ENCODE results near the gene ENTPD8. TPM values are rescaled to one million over a fixed set of nuclear protein-coding genes. Genes with fewer than 3 reads are reported as not detected.
A peak's percentile ranks its signal among the peaks of the same experiment; 100 is the strongest.

ENTPD8 gene
- total and polyA plus RNA-seq, 2 donors (not counting 1 experiment from before 2014, with no cell fraction given), result under 0.01 TPM; not detected in 1

GRCh38 chr9:137409515-137409914, 31.6 kb downstream of the ENTPD8 start:
- Histone ChIP-seq H3K27me3 (ENCODE audit: control insufficient read depth, insufficient read depth, low read length) (no peaks in the 10 kb centered on the region), H3K4me3 (replicated peaks in 1 of 4; ENCODE audit: control extremely low read depth in 1 of 4, insufficient read depth in 1 of 4, low read depth in 3 of 4, low read length in 4 of 4) (no peak overlapping the region), H2AFZ (ENCODE audit: low read length) (no peak overlapping the region), H3K9me3 (ENCODE audit: control insufficient read depth, insufficient read depth, low read depth, low read length) (no peaks in the 10 kb centered on the region), H3K4me1 (ENCODE audit: control insufficient read depth, extremely low read depth, insufficient read depth, low read length) (peaks cover 19% of the 10 kb centered on the region), H3K27ac (ENCODE audit: insufficient read depth, low read length) (no peak overlapping the region), H3K79me2 (ENCODE audit: control insufficient read depth, insufficient read depth, low read length) (no peaks in the 10 kb centered on the region), H3K9ac (ENCODE audit: insufficient read depth, low read length) (no peak overlapping the region), H4K20me1 (ENCODE audit: control insufficient read depth, extremely low read depth, insufficient read depth, low read length) (no peaks in the 10 kb centered on the region), H3K36me3 (ENCODE audit: control insufficient read depth, insufficient read depth, low read length) (no peaks in the 10 kb centered on the region), H3K4me2 (ENCODE audit: extremely low read depth, insufficient read depth, low read length) (no peak overlapping the region)
- no peak for TF ChIP-seq CTCF (conservative IDR thresholded peaks at IDR 0.05 in 1 of 2, IDR thresholded peaks at IDR 0.05 in 1 of 2; ENCODE audit: low read depth in 1 of 2, low read length in 2 of 2)
- no peak for TF ChIP-seq EZH2 (IDR thresholded peaks at IDR 0.05; ENCODE audit: low read length, missing control alignments)
- DNase-seq (ENCODE audit: low read depth in 2 of 2), result no peak

GRCh38 chr9:137408651-137409405, 32.3 kb downstream of the ENTPD8 start:
- TF ChIP-seq CTCF (conservative IDR thresholded peaks at IDR 0.05 in 1 of 2, IDR thresholded peaks at IDR 0.05 in 1 of 2; ENCODE audit: low read depth in 1 of 2, low read length in 2 of 2), result no peak
- no peak for TF ChIP-seq EZH2 (IDR thresholded peaks at IDR 0.05; ENCODE audit: low read length, missing control alignments)
- no peak for DNase-seq (ENCODE audit: low read depth in 2 of 2)

GRCh38 chr9:137407590-137408300, 33.4 kb downstream of the ENTPD8 start:
- Histone ChIP-seq H2AFZ (ENCODE audit: low read length) (no peak overlapping the region), H3K4me2 (ENCODE audit: extremely low read depth, insufficient read depth, low read length) (peak overlapping the region; percentile 13), H3K27ac (ENCODE audit: insufficient read depth, low read length) (no peak overlapping the region), H3K36me3 (ENCODE audit: control insufficient read depth, insufficient read depth, low read length) (no peaks in the 10 kb centered on the region), H4K20me1 (ENCODE audit: control insufficient read depth, extremely low read depth, insufficient read depth, low read length) (no peaks in the 10 kb centered on the region), H3K9me3 (ENCODE audit: control insufficient read depth, insufficient read depth, low read depth, low read length) (no peaks in the 10 kb centered on the region), H3K4me1 (ENCODE audit: control insufficient read depth, extremely low read depth, insufficient read depth, low read length) (peaks cover 17% of the 10 kb centered on the region), H3K79me2 (ENCODE audit: control insufficient read depth, insufficient read depth, low read length) (no peaks in the 10 kb centered on the region), H3K9ac (ENCODE audit: insufficient read depth, low read length) (no peak overlapping the region), H3K27me3 (ENCODE audit: control insufficient read depth, insufficient read depth, low read length) (no peaks in the 10 kb centered on the region), H3K4me3 (replicated peaks in 1 of 4; ENCODE audit: control extremely low read depth in 1 of 4, insufficient read depth in 1 of 4, low read depth in 3 of 4, low read length in 4 of 4) (peak overlapping the region in 1 of 4 experiments; percentile 53)
- no peak for DNase-seq (ENCODE audit: low read depth in 2 of 2)
- TF ChIP-seq CTCF (conservative IDR thresholded peaks at IDR 0.05 in 1 of 2, IDR thresholded peaks at IDR 0.05 in 1 of 2; ENCODE audit: low read depth in 1 of 2, low read length in 2 of 2) (no peak), EZH2 (IDR thresholded peaks at IDR 0.05; ENCODE audit: low read length, missing control alignments) (no peak)

More at GRCh38 chr9:137408651-137409405, 32.3 kb downstream of the ENTPD8 start:
- H3K27me3 ChIP-seq (ENCODE audit: control insufficient read depth, insufficient read depth, low read length), result no peaks in the 10 kb centered on the region
- H3K9me3 ChIP-seq (ENCODE audit: control insufficient read depth, insufficient read depth, low read depth, low read length), result no peaks in the 10 kb centered on the region
- H3K36me3 ChIP-seq (ENCODE audit: control insufficient read depth, insufficient read depth, low read length), result no peaks in the 10 kb centered on the region
- H4K20me1 ChIP-seq (ENCODE audit: control insufficient read depth, extremely low read depth, insufficient read depth, low read length), result no peaks in the 10 kb centered on the region
- no peak overlapping the region for H2AFZ ChIP-seq (ENCODE audit: low read length)
- H3K27ac ChIP-seq (ENCODE audit: insufficient read depth, low read length), result no peak overlapping the region
- H3K9ac ChIP-seq (ENCODE audit: insufficient read depth, low read length), result no peak overlapping the region
- H3K79me2 ChIP-seq (ENCODE audit: control insufficient read depth, insufficient read depth, low read length), result no peaks in the 10 kb centered on the region
- H3K4me2 ChIP-seq (ENCODE audit: extremely low read depth, insufficient read depth, low read length), result no peak overlapping the region
- no peak overlapping the region for H3K4me3 ChIP-seq (replicated peaks in 1 of 4; ENCODE audit: control extremely low read depth in 1 of 4, insufficient read depth in 1 of 4, low read depth in 3 of 4, low read length in 4 of 4)
- peaks cover 19% of the 10 kb centered on the region for H3K4me1 ChIP-seq (ENCODE audit: control insufficient read depth, extremely low read depth, insufficient read depth, low read length)

Data from fibroblast of lung (primary cell).